Stomach (tissue), 4 donors: ENCODE results near the gene PLCL2.

ENCODE experiments used
- CTCF ChIP-seq, 7 experiments: fragments of 450-650 bp in 4 of 7; fragments of 200-600 bp in 3 of 7; sonication (generic) in 3 of 7; IDR thresholded peaks; one replicate each; pipeline ENCODE4 v1.5.1; 2016 to 2019; ENCODE audit warnings: antibody characterized with exemption in 7 of 7, control low read depth in 2 of 7, mild to moderate bottlenecking in 1 of 7
- POLR2A ChIP-seq, 4 donors: fragments of 450-650 bp; IDR thresholded peaks; one replicate each; pipeline ENCODE4 v1.6.1; 2016; ENCODE audit warnings: antibody characterized with exemption in 4 of 4, control low read depth in 2 of 4, mild to moderate bottlenecking in 1 of 4, moderate library complexity in 1 of 4
- POLR2AphosphoS5 ChIP-seq, 3 donors: sonication (generic); formaldehyde crosslinking; IDR thresholded peaks; one replicate each; pipeline ENCODE4 v1.6.1; 2016; ENCODE audit warnings: antibody characterized with exemption in 3 of 3

- TF ChIP-seq CTCF (IDR thresholded peaks at IDR 0.05), result no peak
- no peak for TF ChIP-seq POLR2A (IDR thresholded peaks at IDR 0.05)
- TF ChIP-seq POLR2AphosphoS5 (IDR thresholded peaks at IDR 0.05), result peak in 1 of 3 donors; percentile 42
Measured at GRCh38 chr3:16877505-16877904, 7.2 kb upstream of the PLCL2 start.
